DMS 273 treated with DMSO at 0.1 percent for 48 hours (cell line): ENCODE data around the gene USP24.
"Not testable (repeated sequence)": the region's sequence is repeated elsewhere in the genome, so short reads cannot be mapped to it uniquely, and the experiment has no call there.

ENCODE experiments used
- DNase-seq: peaks from one replicate; lab custom pipeline; 2025; lab: John Stamatoyannopoulos, UW

Gene USP24

DNA sequence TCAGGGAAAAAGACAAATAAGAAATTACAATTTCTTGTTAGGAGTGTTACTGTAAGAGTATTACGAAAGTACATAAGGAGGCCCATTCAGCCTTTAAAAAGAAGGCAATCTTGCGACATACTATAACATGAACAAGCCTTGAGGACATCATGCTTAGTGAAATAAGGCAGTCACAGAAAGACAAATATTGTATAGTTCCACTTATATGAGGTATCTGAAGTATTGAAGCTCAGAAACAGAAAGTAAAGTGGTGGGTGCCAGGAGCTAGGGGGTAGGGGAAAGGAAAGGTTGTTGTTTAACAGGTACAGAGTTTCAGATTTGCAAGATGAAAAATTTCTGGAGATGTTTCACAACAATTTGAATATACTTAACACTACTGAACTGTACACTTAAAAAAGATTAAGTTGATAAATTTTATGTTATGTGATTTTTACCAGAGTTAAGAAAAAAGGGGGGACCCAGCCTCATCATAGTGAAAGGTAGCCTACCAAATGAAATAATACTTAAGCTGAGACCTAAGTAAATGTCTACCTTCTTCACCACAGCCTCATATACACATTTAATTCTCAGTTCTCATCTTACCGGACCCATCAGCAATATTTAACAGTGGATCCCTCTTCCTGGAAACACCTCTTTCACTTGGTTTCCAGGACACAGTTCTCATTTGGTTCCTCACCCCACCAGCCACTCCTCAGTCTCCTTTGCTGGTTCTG, 19.5 kb downstream of the USP24 start:
- DNase-seq: no peak

DNA sequence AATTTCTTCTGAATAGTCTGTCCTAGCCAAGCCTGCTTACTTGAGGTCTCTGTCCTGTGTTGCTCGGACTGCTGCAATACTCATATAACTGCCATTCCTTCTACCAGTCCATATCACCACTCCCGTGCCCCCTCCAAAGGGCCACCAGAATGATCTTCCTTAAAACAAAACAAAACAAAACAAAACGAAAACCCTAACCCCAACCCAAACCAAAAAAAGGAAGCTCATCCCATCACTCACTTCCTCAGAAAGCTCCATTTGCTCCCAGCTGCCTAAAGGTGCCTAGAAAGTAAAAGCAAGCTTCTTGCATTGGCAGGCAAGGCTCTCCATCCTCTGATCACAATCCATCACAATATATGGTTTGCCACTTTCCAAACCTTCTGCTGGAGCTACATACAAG, 20.3 kb downstream of the USP24 start:
- no peak for DNase-seq

DNA sequence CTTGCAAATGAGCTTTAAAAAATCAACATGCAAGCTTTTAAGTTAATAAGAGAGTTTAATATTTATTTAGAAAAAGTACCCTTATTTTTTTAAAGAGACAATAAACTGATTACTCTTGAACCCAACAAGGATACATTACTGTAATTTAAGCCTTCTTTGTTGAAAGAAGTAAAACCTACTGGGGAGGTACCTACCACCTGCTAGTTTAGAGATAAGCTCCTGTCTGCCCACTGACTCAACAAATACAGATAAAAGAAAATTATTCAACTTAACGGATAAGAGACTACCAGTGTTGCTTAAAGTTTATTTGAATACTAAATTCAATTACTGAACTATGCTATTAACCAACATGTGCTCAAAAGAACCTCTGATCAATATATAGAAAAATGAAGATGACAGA, 23.1 kb downstream of the USP24 start:
- DNase-seq: no peak

DNA sequence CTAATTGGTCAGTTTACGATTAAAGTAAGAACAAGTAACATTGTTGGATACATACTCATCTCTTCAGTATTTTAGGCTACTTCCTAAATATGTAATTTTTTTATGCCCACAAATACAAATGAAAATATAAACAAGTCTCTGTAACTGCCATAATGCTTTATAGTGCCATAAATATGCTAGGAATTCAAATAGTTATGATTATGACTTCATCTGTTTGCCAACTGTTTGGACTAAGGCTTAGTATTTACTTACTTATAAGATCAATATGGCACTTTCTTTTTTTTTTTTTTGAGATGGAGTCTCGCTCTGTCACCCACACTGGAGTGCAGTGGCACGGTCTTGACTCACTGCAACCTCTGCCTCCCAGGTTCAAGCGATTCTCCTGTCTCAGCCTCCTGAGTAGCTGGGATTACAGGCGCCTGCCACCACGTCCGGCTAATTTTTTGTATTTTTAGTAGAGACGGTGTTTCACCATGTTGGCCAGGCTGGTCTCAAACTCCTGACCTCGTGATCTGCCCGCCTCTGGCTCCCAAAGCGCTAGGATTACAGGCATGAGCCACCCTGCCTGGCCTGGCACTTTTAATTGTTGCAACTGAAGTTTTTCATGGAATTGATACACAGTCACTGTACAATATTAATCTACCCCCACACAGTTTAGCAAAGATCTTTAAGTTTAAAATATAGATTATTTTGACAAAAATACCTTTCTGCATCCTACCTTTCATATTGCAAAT, 23.8 kb downstream of the USP24 start:
- DNase-seq: not testable (repeated sequence)

DNA sequence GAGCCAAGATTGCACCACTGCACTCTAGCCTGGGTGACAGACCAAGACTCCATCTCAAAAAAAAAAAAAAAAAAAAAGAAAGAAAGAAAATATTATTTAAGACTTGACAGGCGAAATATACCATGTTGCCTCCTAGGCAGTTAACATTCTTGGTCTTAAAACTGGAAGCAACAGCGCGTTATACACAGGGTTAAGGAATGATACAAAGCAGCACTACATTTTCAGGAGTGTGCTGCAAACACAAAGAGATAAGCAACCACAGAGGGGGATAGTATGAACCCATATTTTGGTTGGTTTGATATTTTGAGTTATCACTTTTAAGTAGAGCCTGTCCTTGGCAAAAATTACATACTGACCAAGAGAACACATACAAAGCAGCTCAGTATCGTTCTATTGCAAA, 25.1 kb downstream of the USP24 start:
- no peak for DNase-seq

DNA sequence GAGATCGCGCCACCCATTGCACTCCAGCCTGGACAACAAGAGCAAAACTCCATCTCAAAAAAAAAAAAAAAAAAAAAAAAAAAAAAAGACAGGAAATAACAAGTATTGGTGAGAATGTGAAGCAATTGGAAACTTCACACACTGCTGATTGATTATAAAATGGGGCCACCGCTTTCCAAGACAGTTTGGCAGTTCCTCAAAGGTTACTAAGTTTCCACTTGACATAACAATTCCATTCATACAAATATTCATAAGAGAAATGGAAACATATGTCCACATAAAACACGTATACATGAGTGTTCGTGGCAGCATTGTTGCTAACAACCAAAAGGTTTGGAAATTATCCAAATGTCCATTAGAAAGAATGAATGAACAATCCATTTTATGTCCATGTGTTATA, 26.3 kb downstream of the USP24 start:
- DNase-seq: no peak

DNA sequence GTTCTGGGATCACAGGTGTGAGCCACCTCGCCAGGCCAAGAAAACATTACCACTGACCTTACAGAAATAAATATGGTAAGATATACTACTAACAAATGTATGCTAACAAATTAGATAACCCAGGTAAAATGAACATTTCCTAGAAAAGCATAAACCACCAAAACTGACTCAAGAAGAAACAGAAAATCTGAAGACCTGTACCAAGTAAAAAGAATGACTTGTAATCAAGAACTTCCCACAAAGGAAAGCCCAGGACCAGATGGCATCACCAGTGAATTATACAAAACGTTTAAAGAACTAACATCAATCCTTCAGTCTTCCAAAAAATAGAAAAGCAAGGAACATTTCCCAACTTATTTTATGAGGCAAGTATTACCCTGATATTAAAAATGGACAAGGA, 29.3 kb downstream of the USP24 start:
- no peak for DNase-seq

DNA sequence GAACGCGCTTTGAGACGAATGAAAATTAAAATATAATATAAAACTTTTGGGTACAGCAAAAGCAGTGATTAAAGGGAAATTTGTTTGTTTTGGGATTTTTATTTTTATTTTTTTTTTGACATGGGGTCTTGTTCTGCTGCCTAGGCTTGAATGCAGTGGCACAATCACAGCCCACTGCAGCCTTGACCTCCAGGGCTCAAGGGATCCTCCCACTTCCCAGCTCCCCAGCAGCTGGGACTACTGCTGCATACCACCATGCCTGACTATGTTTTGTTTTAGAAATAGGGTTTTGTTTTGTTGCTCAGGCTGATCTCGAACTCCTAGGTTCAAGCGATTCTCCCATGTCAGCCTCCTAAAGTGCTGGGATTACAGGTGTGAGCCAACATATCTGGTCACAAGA, 30.3 kb downstream of the USP24 start:
- no peak for DNase-seq

DNA sequence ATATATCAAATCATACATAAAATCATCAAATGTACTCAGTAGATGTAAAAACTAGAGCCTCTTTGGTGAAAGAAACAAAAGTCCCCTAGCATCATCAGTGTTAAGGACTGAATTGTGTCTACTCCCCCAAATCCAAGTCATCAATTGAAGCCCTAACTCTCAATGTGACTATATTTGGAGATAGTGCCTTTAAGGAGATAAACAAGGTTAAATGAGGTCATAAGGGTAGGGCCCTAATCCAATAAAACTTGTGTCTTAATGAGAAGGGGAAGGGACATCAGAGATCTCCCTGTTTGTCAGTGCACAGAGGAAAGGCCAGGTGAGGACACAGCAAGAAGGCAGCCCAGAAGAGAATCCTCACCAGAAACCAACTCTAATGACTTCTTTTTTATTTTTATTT, 33.5 kb downstream of the USP24 start:
- DNase-seq: no peak

DNA sequence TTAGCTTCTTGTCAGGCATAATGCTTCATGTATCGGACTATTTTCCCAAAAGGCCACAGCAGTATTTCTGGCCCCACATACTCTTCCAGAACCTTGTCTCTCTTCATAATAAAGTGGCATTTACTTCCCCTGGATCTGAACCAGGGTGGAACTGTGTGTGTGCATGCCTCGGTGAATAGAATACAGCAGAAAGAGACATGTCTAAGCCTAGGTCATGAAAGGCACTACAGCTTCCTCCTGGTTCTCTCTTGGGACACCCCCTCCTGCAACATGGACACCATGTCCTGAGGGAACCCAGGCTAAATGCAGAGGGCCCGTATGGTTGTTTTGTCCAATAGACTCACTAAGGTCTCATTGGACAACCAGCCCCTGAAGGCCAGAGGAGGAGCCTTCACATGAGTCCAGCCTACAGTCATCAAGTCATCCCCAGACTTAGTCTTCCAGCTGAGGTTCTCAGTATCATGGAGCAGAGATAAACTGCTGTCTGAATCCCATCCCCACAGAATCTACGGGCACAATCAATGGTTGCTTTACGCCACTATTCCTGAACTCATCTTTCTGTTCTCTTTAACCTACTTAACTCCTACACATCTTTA, 35.0 kb downstream of the USP24 start:
- no peak for DNase-seq

DNA sequence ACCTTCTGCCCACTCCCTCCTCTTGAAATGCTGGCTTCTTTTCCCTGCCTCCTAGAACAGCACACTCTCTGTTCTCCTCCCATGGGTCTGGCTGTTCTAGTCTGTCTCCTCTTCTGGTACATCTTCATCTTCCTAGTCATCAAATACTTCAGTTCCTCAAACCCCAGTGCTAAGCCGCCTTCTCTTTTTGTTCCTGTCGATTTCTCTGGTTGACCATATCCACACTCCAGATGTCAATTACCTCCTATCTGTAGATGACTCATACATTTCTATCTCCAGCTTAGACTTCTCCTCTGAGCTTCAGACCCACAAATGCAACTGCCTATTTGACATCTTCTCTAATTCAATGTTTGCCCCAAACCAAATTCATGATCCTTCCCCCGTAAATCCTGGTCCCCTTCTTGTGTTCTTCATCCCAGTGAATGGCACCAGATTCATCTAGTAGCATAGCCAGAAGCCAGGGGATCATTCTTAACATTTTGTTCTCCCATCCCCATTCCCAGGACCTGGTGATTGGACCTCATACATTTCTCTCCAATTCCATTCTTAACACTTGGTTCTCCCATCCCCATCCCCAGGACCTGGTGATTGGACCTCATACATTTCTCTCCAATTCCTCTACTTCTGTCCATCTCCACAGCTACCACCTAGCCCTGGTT, 35.9 kb downstream of the USP24 start:
- DNase-seq: no peak

DNA sequence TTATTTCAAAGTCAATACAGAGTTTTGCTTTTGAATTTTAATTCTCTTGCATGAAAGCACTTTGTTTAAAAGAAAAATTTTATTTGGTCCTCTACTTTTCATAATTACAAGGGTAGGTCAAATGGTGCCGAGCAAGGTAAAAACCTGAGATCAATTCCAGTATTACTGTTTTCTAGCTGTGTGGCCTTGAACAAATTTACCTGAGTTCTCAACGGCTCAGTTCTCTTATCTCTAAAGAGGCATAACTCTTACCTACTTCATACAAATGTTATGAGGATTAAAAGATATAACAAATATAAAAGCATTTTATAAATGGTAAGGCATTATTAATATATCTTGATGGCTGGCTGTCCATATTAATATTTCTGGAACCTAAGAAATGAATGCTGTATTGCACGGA, 42.5 kb downstream of the USP24 start:
- DNase-seq: no peak

DNA sequence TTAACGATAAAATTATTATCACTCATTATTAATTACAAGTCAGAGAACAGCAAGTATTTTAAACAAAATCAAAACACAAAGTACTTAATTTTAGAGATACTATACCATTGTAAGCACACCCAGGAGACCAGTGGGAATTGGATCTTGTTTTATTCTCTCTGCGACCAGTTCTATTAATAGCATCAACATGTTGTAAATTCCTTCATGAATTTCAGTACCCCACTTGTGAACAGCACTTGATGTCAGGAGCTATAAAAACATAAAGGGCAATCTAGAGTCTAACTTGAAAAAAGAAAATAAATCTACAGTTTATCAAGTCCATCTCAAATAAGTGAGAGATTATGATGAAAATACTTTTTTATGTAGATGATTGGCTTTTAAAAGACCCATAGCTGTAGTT, 42.9 kb downstream of the USP24 start:
- no peak for DNase-seq

DNA sequence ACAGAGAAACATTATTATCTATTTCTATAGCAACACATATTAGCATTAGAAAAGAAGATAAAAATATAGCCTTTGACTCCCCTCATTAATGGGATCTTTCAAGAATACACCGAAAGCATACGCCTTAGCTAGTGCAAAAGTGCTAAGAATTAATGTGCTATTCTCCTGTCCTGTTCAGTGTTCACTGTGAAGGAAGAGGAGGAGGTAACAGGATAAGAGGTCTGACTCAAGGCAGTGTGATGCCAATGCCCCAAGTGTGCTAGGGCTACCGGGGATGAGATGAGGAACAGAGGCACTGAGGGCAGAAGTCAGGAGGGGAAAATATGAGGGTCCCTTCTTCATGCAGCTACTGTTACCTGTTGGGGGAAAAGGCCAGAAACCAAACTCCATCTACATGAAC, 43.5 kb downstream of the USP24 start:
- DNase-seq: no peak

DNA sequence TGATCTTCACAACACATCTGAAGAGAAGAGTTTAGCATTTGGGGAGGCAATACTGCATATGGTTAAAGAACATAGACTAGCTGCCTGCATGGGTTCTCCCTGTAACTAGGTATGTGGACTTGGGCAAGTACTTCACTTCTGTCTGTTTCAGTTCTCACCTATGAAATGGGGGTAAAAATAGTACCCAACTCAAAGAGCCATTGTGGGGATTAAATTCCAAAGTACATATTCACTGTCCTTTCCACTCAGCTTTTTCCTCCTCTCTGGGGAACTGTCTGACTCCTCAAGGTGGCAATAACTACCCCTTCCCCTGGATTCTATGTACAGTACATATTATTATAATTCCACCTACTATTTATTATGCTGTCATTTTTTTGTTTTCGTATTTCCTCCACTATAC, 44.7 kb downstream of the USP24 start:
- no peak for DNase-seq

DNA sequence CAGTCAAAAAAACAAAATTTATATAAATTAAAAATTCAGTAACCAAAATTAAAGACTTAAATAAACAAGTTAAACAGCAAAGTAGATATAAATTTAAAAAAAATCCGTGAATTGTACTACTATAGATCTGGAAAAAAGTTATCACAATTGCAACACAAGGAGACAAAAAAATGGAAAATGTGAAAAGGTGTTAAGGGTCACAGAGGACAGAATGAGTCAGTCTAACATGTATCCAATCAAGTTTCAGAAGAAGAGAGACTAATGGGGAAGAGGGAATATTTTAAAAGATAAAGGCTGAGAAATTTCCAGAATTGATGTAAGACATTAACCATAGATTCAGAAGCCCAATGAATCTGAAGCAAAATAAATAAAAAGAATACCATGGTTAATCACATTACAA, 46.0 kb downstream of the USP24 start:
- DNase-seq: no peak

DNA sequence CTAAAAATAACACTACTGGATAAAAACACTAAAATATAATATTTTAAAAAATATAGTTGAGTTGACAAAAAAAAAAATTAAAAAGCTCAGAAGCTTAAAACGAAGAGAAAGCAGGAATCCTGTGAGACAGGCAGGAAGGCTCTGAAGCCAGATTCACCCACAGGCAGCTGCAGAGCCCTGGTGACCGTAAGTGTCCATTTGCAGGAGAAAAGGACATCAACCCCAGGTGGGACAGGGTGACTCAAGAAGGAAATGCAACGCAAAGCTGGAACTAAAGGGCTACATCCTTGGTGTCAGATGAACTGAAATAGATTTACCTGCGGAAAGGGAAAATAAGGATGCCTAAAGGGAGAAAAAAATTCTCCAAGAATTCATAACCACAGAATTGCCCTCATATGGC, 46.8 kb downstream of the USP24 start:
- no peak for DNase-seq

DNA sequence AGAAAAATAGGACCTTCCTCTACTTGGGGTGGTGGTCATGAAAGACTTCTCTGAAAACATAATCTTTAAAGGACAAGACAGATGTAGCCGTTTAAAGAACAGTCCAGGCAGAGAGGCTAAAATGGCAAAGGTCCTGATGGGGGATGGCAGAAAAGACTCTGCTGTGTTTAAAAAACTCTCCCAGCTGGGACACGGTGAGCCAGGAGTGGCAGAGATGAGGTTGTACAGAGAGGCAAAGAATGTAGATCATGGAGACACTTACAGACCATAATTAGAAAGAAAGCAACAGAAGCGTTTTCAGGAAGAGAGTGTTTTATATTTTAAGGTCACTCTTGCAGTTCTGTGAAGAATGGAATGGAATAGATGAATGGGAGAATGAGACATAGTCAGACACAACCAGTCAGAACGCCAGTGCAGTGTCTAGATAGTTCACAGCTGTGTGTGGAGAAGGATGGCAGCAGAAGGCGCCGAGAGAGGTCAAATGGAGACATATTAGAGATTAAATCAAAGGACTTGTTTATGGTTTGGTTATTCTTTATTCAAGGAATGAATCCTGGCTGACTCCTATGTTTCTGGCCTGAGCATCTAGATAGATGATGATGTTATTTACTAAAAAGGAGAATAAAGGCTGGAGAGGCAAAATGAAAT, 47.8 kb downstream of the USP24 start:
- no peak for DNase-seq

DNA sequence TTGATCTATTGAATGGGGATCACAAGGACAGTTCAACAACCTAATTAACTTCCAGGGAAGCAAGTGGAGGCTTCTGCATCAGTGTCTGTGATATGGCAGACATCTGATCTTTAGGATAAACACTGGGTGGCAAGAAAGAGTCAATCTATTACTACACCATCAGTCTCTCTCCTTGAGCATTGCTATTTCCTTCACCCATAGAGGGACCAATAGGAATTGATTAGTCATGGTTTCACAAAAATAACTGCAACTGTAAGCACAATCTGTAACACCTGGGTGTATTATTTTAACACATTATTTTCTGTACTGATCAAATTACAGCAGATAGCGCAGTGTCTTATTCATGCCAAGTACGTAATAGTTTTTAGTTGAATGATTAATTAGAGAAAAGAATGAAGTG, 50.3 kb downstream of the USP24 start:
- no peak for DNase-seq

DNA sequence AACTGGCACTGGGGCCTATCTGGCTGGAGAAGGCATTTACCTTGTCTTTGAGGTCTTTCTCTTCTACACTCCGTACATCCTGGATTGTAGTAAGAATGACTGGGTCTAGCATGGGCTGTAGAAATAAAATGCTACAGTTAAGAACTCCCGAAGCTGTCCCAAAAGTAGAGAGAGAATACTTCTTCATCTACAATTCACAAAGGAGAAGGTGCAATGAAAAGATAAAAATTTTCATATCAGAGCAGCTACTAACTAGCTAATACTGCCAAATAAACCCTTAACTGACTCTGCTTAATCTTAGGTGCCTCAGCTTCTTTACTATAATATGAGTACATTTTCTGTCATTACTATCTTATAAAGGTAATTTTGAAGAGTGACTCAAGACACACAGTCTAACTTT, 55.6 kb downstream of the USP24 start:
- DNase-seq: no peak

DNA sequence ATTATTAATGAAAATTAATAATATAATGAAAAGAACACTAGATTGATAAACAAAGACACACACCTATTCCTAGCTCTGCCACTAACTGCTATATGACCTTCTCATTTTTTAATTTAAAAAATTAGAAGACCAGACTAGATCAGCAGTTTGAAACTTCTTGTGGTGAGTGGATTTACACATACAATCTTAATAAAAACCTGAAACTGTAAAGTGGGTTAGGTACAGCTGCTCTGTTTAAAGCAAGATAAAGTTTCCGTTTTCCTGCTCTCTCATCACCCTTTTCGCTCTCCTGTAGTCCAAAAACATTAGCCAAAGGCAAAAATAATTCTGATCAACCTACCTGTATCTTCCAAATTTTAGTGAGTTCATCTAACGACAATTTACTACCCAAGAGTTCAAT, 58.6 kb downstream of the USP24 start:
- DNase-seq: no peak

DNA sequence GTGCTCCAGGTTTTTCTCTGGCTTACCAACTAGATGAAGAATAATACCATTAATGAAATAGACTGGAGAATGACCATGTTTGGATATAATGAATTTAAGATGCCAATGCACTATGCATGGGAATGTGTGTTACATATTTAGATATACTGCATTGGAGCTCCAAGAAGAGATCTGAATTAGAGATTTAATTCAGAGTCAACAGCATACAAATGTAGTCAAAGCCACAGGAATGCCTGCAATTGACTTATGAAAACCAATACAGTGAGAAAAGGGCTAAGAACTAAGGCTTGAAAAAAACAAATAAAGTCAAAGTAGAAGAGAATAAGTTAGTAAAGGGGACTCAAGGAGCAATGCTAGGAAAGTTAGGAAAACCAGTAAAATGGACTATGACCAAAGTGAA, 59.1 kb downstream of the USP24 start:
- DNase-seq: no peak

DNA sequence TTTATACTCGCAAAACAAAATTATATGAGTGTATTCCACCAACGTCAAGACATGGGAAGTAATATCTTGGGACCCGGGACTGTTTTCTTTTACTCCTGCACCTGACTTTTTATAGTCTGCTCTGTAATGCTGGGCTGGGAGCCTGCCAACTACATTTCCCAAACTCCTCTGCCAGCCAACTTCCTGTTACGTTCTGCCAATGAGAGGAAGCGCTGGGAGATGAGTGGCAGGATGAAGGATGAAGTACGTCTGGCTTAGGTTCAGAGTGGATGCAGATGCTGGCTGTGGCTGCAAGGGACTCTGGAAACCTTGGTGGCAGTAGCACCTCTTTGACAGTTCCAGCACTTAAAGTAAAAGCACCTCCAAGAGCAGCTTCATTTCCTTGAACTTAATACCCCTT, 59.6 kb downstream of the USP24 start:
- no peak for DNase-seq
